ENCODE measurements around the gene MED12.

MED12 gene

GRCh38 chrX:71118032-71118984, at the start of gene MED12:
MED12 (plus strand) TSS chrX:71118596; CDS start chrX:71118755, 159 bp downstream.
- DNase-seq = peak; percentile 87

DNA sequence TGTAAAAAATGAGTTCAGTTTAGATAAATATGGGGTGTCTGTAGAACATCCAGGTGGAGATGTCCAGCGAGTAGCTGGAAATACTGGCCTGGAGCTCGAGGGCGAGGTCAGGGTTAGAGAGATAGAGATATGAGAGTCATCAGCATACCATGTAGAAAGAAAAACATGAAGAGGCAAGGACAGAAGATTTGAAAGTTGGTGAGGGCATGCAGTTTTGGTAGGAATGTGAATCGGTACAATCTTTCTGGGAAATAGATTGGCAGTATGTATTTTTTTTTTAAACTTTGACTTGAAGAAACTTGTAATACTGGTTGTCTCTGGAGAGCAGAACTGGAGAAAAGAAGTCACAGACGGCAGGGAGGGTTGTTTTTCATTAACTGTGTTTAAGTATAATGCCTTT, 47.9 kb upstream of the MED12 start:
- no peak for DNase-seq

DNA sequence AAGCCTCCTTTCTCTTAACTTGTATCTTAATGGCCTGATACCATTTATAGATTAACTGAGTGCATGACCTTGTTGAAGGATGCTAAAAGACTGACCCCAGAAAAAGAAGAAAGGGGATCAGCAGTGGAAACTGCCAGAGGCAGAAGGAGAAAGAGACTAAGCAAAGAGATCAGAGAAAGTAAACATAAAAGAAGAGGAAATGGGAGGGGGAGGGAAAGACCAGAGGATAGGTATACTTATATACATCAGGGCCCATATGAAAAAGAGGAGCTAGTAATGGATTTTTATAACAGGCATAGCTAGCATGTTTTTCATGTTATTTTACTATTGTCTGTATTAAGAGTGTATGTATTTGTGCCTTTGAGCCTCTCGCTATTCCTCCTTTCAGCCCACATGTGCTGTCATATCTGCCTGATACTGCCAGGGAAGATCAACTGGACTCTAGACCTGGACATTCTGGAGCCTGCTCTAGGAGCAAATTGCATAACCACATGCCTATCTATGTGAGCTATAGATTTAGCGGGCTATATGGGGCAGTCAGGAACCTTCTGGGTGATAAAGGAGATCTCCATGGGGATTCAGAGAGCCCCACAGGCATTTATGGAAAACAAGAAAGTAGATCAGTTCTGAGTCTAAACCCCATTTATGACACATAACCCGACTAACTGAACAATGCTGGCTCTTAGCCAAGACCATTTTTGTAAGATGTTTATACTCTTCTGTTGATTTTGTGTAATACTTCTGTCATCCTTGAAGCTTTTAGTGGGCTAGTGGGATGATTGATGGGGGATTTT, 36.9 kb upstream of the MED12 start:
- no peak for DNase-seq

GRCh38 chrX:71082124-71082647, 36.2 kb upstream of the MED12 start:
- DNase-seq = no peak

DNA sequence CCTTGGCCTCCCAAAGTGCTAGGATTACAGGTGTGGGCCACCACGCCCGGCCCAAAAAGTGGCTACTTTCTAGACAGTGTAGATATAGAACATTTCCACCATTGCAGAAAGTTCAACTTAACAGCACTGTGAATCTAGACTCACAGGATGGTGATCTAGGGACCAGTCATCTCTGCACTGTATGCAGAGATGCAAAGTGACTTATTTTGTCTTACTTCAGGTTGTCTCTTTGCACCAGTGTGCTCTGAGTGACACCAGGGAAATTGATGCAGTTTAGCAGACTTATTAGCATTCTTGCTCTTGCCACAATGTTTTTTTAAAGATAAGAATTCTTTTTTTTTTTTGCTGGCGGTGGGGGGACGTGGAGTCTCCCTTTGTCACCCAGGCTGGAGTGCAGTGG, 35.6 kb upstream of the MED12 start:
- no peak for DNase-seq

DNA sequence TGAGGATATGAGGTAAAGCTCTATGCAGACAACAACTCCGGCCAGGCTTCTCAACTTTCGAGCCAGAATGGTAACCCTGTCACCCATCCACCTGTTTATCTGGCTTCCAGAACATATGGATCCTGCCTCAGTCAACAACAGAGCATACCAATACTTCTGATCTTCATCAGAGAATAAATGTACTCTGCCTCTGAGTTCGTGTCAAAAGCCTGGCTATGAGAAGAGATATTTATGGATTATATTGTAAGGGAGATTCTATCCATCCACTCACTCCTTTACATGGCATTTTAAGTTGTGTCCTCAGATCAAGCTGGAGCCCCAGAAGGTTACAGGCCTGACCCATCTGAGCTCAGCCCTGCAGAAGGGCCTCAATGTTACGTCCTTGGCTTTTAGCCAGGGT, 32.5 kb upstream of the MED12 start:
- DNase-seq = no peak

GRCh38 chrX:71091263-71091662, 27.1 kb upstream of the MED12 start:
- no peak for DNase-seq

DNA sequence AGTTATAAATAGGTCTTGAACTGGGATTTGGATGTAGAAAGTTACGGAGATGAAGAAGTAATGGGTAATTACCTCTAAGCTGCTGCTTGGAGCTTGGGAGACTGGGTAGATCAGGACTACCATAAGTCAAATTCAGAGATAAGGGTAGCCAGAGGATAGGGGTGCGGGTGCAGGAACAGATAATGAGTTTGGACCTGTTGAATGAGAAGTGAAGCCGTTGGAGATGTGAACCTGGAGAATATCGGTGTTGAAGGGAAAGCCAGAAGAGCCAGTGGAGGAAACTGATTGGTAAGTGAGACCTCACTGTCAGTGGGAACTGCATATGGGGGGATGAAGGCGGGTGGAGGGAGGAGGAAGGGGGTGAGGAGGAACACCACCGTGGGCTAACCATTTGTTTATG, 23.4 kb upstream of the MED12 start:
- no peak for DNase-seq

GRCh38 chrX:71095555-71095980, 22.8 kb upstream of the MED12 start, which contains the start of gene FOXO4:
FOXO4 (plus strand) TSS chrX:71095851; CDS start chrX:71096529, 678 bp downstream.
- DNase-seq = peak; percentile 90

- DNase-seq = no peak
Measured at GRCh38 chrX:71095981-71096759, 22.2 kb upstream of the MED12 start.

DNA sequence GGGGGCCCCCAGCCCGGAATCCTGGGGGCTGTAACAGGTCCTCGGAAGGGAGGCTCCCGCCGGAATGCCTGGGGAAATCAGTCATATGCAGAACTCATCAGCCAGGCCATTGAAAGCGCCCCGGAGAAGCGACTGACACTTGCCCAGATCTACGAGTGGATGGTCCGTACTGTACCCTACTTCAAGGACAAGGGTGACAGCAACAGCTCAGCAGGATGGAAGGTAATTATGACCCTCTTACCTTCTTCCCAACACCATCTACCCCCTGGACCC, 21.7 kb upstream of the MED12 start:
- DNase-seq = no peak

GRCh38 chrX:71098302-71098701, 20.1 kb upstream of the MED12 start:
- no peak for DNase-seq

- no peak for DNase-seq
Measured at GRCh38 chrX:71098951-71099506, 19.4 kb upstream of the MED12 start.

- DNase-seq = no peak
Measured at GRCh38 chrX:71099736-71100135, 18.7 kb upstream of the MED12 start.

- no peak for DNase-seq
Measured at GRCh38 chrX:71100581-71101505, 17.6 kb upstream of the MED12 start.

DNA sequence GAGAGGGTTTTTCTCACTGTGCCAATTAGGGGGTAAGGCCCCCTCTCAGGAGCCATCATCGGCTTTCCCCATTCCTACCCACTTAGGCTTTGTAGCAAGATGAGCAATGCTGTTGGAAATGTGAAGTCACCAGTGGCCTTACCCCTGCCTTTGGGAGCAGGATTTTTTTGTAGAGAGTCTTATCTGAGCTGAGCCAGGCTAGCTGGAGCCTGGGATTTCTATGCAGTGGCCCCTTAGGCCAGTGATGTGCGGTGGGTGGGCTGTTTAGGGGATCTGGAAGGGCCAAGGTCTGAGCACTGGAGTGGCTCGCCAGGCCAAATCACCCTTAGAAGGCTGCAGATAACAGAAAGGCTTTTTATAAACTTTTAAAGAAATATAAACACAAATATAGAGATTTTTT, 16.1 kb upstream of the MED12 start:
- no peak for DNase-seq

DNA sequence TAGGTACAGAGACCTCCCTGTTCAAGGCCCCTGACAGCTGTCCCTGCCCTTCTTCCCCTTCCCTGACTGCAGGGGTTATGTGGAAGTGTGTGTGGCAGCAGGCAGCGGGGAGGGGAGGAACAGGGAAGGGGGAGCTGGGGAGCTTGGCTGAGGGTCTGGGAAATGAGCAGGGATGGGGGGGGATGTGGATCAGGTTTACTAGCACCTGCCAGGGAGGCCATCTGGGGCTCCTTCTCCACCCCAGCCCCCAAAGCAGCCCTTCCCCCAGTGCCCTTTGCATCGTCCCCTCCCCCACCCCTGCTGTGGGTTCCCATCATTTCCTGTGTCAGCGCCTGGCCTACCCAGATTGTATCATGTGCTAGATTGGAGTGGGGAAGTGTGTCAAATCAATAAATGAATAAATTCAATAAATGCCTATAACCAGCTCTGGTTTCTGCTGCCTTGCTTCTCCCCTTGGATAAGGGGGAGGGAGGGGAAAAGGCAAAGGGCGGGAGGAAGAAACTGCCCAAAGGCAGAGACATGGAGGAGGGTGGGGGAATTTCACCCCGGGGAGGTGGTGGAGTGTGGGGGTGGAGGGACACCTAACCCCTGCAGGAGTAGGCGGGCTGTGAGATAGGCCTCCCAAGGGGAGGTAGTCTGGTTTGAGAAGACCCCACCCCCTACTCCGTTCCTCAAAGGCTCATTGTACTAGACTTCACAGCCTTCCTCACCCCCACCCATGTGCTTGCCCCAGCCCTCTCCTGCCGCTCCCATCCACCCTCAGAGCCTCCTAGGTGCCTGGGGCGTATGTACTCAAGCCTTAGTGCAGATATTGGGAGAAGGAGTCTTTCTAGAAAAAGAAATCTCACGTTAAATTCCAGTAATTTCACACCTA, 15.0 kb upstream of the MED12 start:
- peak; percentile 64 for DNase-seq

DNA sequence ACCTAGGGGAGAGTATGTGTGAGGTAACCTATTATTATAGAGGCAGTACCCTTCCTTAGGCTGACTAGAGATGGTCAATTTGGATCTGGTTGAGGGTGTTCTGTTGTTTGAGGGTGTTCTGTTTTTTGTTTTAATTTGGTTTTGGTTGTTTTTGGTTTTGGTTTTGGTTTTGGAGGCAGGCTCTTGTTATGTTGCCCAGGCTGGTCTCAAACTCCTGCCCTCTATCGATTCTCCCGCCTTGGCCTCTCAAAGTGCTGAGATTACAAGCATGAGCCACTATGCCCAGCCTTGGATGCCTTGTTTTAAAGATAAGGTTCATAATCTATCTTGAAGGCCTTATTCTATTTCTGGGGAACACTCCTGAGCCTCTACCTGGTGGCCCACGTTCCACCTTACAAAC, 12.8 kb upstream of the MED12 start:
- no peak for DNase-seq

DNA sequence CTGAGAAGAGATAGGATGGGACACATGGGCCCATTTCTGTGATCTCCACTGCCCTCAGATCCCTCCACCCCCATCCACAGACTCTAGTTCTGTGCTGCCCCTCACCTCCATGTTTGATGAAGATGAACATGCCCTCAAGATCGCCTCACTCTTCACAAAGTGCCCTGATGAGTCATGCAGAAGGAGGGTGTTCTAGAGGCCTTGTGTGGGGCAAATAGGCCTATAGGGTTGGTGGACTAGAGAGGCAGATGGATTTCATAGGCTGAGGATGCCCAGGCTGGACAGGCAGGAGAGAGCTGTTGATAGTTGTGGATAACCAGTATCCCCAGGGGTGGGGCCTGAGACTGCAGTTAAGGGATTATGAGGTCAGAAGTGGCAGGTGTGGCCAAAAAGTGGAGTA, 12.0 kb upstream of the MED12 start, which contains the start of gene CXorf65:
Gene CXorf65 (minus strand): TSS at position 314 of the 400 bp plus-strand sequence. CDS start 184 bp downstream, at position 130.
- no peak for DNase-seq

DNA sequence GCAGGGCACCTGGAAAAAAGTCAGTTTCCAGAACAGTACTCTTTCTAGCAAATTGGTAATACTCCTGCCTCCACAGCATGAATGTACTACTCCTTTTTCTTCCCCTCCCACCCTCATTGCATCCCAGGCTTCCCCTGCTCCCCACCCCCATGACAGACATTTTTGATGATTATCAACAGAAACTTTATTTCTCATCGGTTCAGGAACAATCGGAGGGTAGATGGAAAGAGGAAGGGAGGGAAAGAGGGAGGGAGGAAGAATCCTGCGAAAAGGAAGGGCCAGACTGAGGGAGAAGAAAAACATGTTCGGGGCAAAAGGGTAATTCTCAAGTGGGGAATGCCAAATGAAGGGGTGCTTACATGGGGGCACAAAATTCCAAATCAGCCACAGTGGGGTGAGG, 11.2 kb upstream of the MED12 start:
- no peak for DNase-seq
